ENCODE results near the gene CXXC1.
"Not testable (repeated sequence)": the region's sequence is repeated elsewhere in the genome, so short reads cannot be mapped to it uniquely, and the experiment has no call there.

Gene CXXC1

DNA sequence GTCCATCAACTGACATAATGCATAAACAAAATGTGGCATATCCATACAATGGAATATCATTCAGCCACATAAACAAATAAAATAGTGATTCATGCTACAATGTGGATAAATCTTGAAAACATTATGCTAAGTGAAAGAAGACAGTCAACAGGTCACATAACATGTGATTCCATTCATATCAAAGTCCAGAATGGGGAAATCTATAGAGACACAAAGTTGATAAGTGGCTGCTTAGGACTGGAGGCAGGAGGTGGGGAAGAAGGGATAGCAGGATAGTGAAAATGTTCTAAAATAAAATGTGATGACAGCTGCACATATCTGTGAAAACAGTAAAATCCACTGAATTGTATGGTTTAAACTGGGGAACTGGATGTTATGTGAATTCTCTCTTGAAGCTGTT lies 39.9 kb downstream of the CXXC1 start:
- H3K27me3 ChIP-seq (ENCODE audit: control insufficient read depth, insufficient read depth, low read length) = no peaks in the 10 kb centered on the region
- DNase-seq (ENCODE audit: low read depth, low spot score) = no peak
- H3K9me3 ChIP-seq (ENCODE audit: control insufficient read depth, insufficient read depth, low read length) = no peaks in the 10 kb centered on the region
- H3K4me3 ChIP-seq (ENCODE audit: low read length) = no peak overlapping the region
- peaks cover 2% of the 10 kb centered on the region for H3K4me1 ChIP-seq (ENCODE audit: control insufficient read depth, insufficient read depth, low read length)
- no peaks in the 10 kb centered on the region for H3K36me3 ChIP-seq (ENCODE audit: control insufficient read depth, insufficient read depth, low read length)
- no peak overlapping the region for H3K27ac ChIP-seq (ENCODE audit: low read length)

DNA sequence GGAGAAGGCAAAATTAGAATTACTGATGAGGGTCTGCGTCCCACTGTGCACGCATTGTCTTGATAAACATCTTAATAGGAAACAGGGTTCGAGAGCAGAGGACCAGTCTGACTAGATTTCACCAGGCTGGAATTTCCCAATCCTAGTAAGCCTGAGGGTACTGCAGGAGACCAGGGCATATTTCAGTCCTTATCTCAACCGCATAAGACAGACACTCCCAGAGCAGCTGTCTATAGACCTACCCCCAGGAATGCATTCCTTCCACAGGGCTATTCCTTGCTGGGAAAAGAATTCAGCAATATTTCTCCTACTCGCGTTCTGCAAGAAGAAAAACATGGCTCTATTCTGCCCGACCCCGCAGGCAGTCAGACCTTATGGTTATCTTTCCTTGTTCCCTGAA lies 45.7 kb downstream of the CXXC1 start:
- DNase-seq (ENCODE audit: low read depth, low spot score); H3K27me3 ChIP-seq (ENCODE audit: control insufficient read depth, insufficient read depth, low read length); H3K9me3 ChIP-seq (ENCODE audit: control insufficient read depth, insufficient read depth, low read length); H3K4me3 ChIP-seq (ENCODE audit: low read length); H3K27ac ChIP-seq (ENCODE audit: low read length); H3K4me1 ChIP-seq (ENCODE audit: control insufficient read depth, insufficient read depth, low read length); H3K36me3 ChIP-seq (ENCODE audit: control insufficient read depth, insufficient read depth, low read length): not testable (repeated sequence)
- WGBS (ENCODE audit: insufficient coverage, insufficient read length) = no CpG with 5 or more reads among the region's 8 CpGs

DNA sequence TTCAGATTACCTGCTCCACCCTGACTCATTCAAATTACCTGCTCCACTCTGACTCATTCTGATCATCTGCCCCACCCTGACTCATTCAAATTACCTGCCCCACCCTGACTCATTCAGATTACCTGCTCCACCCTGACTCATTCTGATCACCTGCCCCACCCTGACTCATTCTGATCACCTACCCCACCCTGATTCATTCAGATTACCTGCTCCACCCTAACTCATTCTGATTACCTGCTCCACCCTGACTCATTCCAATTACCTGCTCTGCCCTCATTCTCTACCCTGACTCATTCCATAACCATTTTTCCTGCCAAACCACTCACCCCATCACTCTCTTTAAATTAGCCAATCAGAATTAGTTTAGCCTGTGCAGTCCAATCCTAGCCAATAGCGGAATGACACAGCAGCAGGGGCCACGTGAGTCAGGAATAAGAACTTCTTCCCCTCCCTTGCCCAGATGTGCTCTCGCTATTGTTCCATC lies 47.4 kb downstream of the CXXC1 start:
- no peak overlapping the region for H3K27ac ChIP-seq (ENCODE audit: low read length)
- WGBS (ENCODE audit: insufficient coverage, insufficient read length) = no CpG with 5 or more reads among the region's 3 CpGs
- H3K9me3 ChIP-seq (ENCODE audit: control insufficient read depth, insufficient read depth, low read length) = no peaks in the 10 kb centered on the region
- no peaks in the 10 kb centered on the region for H3K4me1 ChIP-seq (ENCODE audit: control insufficient read depth, insufficient read depth, low read length)
- no peak overlapping the region for H3K4me3 ChIP-seq (ENCODE audit: low read length)
- H3K27me3 ChIP-seq (ENCODE audit: control insufficient read depth, insufficient read depth, low read length) = no peaks in the 10 kb centered on the region
- H3K36me3 ChIP-seq (ENCODE audit: control insufficient read depth, insufficient read depth, low read length) = no peaks in the 10 kb centered on the region
- DNase-seq (ENCODE audit: low read depth, low spot score) = no peak

DNA sequence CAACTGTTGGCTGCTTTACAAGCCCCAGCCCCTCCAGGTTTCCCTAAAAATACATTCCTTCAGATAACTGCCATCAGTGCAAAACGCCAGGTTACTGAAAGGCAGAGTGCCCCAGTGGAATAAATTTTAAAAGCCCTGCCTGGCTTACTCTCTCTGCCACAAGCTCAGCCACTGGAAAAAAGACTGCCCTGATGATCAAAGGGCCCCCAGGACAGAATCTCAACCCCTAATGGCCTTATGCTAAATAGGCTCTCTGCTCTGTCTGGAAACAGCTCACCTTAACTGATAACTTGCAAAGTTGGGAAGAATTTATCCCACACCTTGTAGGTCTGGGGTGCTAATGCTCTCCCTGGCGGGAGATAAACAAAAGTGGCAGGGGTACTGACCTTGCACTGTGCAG lies 55.1 kb downstream of the CXXC1 start:
- no peak for DNase-seq (ENCODE audit: low read depth, low spot score)
- Histone ChIP-seq H3K36me3 (ENCODE audit: control insufficient read depth, insufficient read depth, low read length) (no peaks in the 10 kb centered on the region), H3K9me3 (ENCODE audit: control insufficient read depth, insufficient read depth, low read length) (no peaks in the 10 kb centered on the region), H3K27me3 (ENCODE audit: control insufficient read depth, insufficient read depth, low read length) (no peaks in the 10 kb centered on the region), H3K4me1 (ENCODE audit: control insufficient read depth, insufficient read depth, low read length) (0 out of 2 replicates have a peak, but pooled peaks cover 1% of the 10 kb centered on the region), H3K27ac (ENCODE audit: low read length) (no peak overlapping the region), H3K4me3 (ENCODE audit: low read length) (no peak overlapping the region)
- no CpG with 5 or more reads among the region's 2 CpGs for WGBS (ENCODE audit: insufficient coverage, insufficient read length)

Measured in iPS DF 6.9 (cell line).